Measurements from ENCODE around the gene CD40.

CD40 gene

GRCh38 chr20:46130534-46130933 lies 12.4 kb downstream of the CD40 start:
- Histone ChIP-seq H3K36me3 (peaks cover 0 to 11% (median 6%) of the 10 kb centered on the region in 3 donors), H3K4me3 (no peak overlapping the region), H3K4me1 (peaks cover 0 to 14% (median 5%) of the 10 kb centered on the region in 4 donors), H3K27ac (no peak overlapping the region), H3K9me3 (no peaks in the 10 kb centered on the region), H3K27me3 (peaks cover 0 to 39% of the 10 kb centered on the region in 2 donors)
- intact Hi-C loops (cut with DNase I; ENCODE audit: low total_unique reads) = loop anchor here (10.0 kb wide), 2 partner anchors 144 to 554 kb away; partner anchors contain the start of gene TP53RK
- no peak for TF ChIP-seq CTCF (IDR thresholded peaks at IDR 0.05)
- DNase-seq = no peak

- H3K27ac ChIP-seq = no peak overlapping the region
- H3K4me1 ChIP-seq = peaks cover 0 to 14% (median 5%) of the 10 kb centered on the region in 4 donors
- intact Hi-C loops (cut with DNase I; ENCODE audit: low total_unique reads) = loop anchor here (10.0 kb wide), 2 partner anchors 143 to 553 kb away; partner anchors contain the start of gene TP53RK
- TF ChIP-seq CTCF (IDR thresholded peaks at IDR 0.05) = no peak
- no peak overlapping the region for H3K4me3 ChIP-seq
- peaks cover 0 to 48% of the 10 kb centered on the region in 2 donors for H3K27me3 ChIP-seq
- H3K36me3 ChIP-seq = peaks cover 0 to 4% (median 0%) of the 10 kb centered on the region in 3 donors
- H3K9me3 ChIP-seq = no peaks in the 10 kb centered on the region
- no peak for DNase-seq
Measured at GRCh38 chr20:46131396-46131795, 13.3 kb downstream of the CD40 start.

- TF ChIP-seq CTCF (IDR thresholded peaks at IDR 0.05) = peak; percentile 55 to 65
- Histone ChIP-seq H3K27ac (no peak overlapping the region), H3K36me3 (no peaks in the 10 kb centered on the region), H3K4me3 (no peak overlapping the region), H3K9me3 (no peaks in the 10 kb centered on the region), H3K4me1 (peaks cover 0 to 14% (median 5%) of the 10 kb centered on the region in 4 donors), H3K27me3 (peaks cover 0 to 61% of the 10 kb centered on the region in 2 donors)
- DNase-seq = peak; percentile 48 to 74
- intact Hi-C loops (cut with DNase I; ENCODE audit: low total_unique reads) = loop anchor here (10.0 kb wide), 2 partner anchors 142 to 552 kb away; partner anchors contain the start of gene TP53RK
Measured at GRCh38 chr20:46132705-46133120, 14.6 kb downstream of the CD40 start.

GRCh38 chr20:46133886-46134654 lies 16.0 kb downstream of the CD40 start:
- DNase-seq = no peak
- H3K27me3 ChIP-seq = peaks cover 0 to 74% of the 10 kb centered on the region in 2 donors

GRCh38 chr20:46134716-46135115 lies 16.6 kb downstream of the CD40 start:
- DNase-seq = no peak
- Histone ChIP-seq H3K36me3 (no peaks in the 10 kb centered on the region), H3K27ac (no peak overlapping the region), H3K9me3 (no peaks in the 10 kb centered on the region), H3K27me3 (peaks cover 0 to 81% of the 10 kb centered on the region in 2 donors), H3K4me3 (no peak overlapping the region), H3K4me1 (peaks cover 0 to 14% (median 5%) of the 10 kb centered on the region in 4 donors)
- intact Hi-C loops (cut with DNase I; ENCODE audit: low total_unique reads) = loop anchor here (10.0 kb wide), 2 partner anchors 140 to 550 kb away; partner anchors contain the start of gene TP53RK
- TF ChIP-seq CTCF (IDR thresholded peaks at IDR 0.05) = no peak

More at GRCh38 chr20:46133886-46134654, 16.0 kb downstream of the CD40 start:
- Histone ChIP-seq H3K27ac (no peak overlapping the region), H3K9me3 (no peaks in the 10 kb centered on the region), H3K4me3 (no peak overlapping the region), H3K36me3 (no peaks in the 10 kb centered on the region), H3K4me1 (peaks cover 0 to 14% (median 5%) of the 10 kb centered on the region in 4 donors)
- TF ChIP-seq CTCF (IDR thresholded peaks at IDR 0.05) = no peak
- intact Hi-C loops (cut with DNase I; ENCODE audit: low total_unique reads) = loop anchor here (10.0 kb wide), 2 partner anchors 141 to 551 kb away; partner anchors contain the start of gene TP53RK
